ENCODE measurements around the gene DBH. TPM values are rescaled to one million over a fixed set of nuclear protein-coding genes. Genes with fewer than 3 reads are reported as not detected.

Gene DBH
- total RNA-seq, 1 donor from 2014 or later = not detected

- Mint-ChIP-seq H3K4me1 (ENCODE audit: low read depth, unreplicated experiment) (peaks cover 5% of the 10 kb centered on the region), H3K4me3 (ENCODE audit: unreplicated experiment) (peak overlapping the region; percentile 57), H3K27ac (ENCODE audit: unreplicated experiment) (no peak overlapping the region), H3K27me3 (ENCODE audit: low read depth, unreplicated experiment) (peaks cover 64% of the 10 kb centered on the region), H3K36me3 (ENCODE audit: low read depth, unreplicated experiment) (no peaks in the 10 kb centered on the region), H3K9me3 (ENCODE audit: unreplicated experiment) (no peaks in the 10 kb centered on the region)
- Histone ChIP-seq H3K4me3 (ENCODE audit: insufficient read depth, low read depth, low read length) (peak overlapping the region; percentile 35), H3K4me1 (ENCODE audit: insufficient read depth, low read length) (peaks cover 11% of the 10 kb centered on the region), H3K36me3 (ENCODE audit: insufficient read depth, low read length) (no peaks in the 10 kb centered on the region), H3K4me2 (ENCODE audit: low read length) (peak overlapping the region; percentile 81), H2AFZ (ENCODE audit: low read depth, low read length) (peak overlapping the region; percentile 59), H3K79me2 (ENCODE audit: insufficient read depth, low read length) (no peaks in the 10 kb centered on the region), H4K20me1 (ENCODE audit: insufficient read depth, low read length) (no peaks in the 10 kb centered on the region), H3K27ac (ENCODE audit: low read depth, low read length) (no peak overlapping the region), H3K9me3 (ENCODE audit: insufficient read depth, low read depth, low read length) (no peaks in the 10 kb centered on the region), H3K27me3 (ENCODE audit: insufficient read depth, low read length) (peaks cover 15% of the 10 kb centered on the region), H3K9ac (ENCODE audit: low read length) (no peak overlapping the region)
- TF ChIP-seq CTCF (IDR thresholded peaks at IDR 0.05; ENCODE audit: insufficient read depth, low read depth, low read length) = no peak
- no peak for TF ChIP-seq EZH2 (IDR thresholded peaks at IDR 0.05; ENCODE audit: insufficient read depth, low read length)
- DNase-seq (ENCODE audit: low read depth) = peak; percentile 27
- FAIRE-seq = no peak
Observed at GRCh38 chr9:133658442-133659431, 22.6 kb downstream of the DBH start.

GRCh38 chr9:133659516-133659915 is 23.4 kb downstream of the DBH start:
- Mint-ChIP-seq H3K4me1 (ENCODE audit: low read depth, unreplicated experiment) (peaks cover 5% of the 10 kb centered on the region), H3K4me3 (ENCODE audit: unreplicated experiment) (no peak overlapping the region), H3K9me3 (ENCODE audit: unreplicated experiment) (no peaks in the 10 kb centered on the region), H3K27me3 (ENCODE audit: low read depth, unreplicated experiment) (peaks cover 66% of the 10 kb centered on the region), H3K27ac (ENCODE audit: unreplicated experiment) (no peak overlapping the region), H3K36me3 (ENCODE audit: low read depth, unreplicated experiment) (no peaks in the 10 kb centered on the region)
- DNase-seq (ENCODE audit: low read depth) (no peak), FAIRE-seq (no peak)
- Histone ChIP-seq H4K20me1 (ENCODE audit: insufficient read depth, low read length) (no peaks in the 10 kb centered on the region), H3K4me2 (ENCODE audit: low read length) (peak overlapping the region; percentile 81), H3K4me3 (ENCODE audit: insufficient read depth, low read depth, low read length) (no peak overlapping the region), H3K36me3 (ENCODE audit: insufficient read depth, low read length) (no peaks in the 10 kb centered on the region), H3K27ac (ENCODE audit: low read depth, low read length) (no peak overlapping the region), H3K9me3 (ENCODE audit: insufficient read depth, low read depth, low read length) (no peaks in the 10 kb centered on the region), H3K9ac (ENCODE audit: low read length) (no peak overlapping the region), H2AFZ (ENCODE audit: low read depth, low read length) (peak overlapping the region; percentile 59), H3K27me3 (ENCODE audit: insufficient read depth, low read length) (peaks cover 13% of the 10 kb centered on the region), H3K4me1 (ENCODE audit: insufficient read depth, low read length) (peaks cover 11% of the 10 kb centered on the region), H3K79me2 (ENCODE audit: insufficient read depth, low read length) (no peaks in the 10 kb centered on the region)
- TF ChIP-seq CTCF (IDR thresholded peaks at IDR 0.05; ENCODE audit: insufficient read depth, low read depth, low read length) = no peak

All from astrocyte (in vitro differentiated cells and primary cell).